ENCODE measurements around the gene NEU2. TPM values are rescaled to one million over a fixed set of nuclear protein-coding genes. Genes with fewer than 3 reads are reported as not detected.

The NEU2 gene
- total and polyA plus RNA-seq, 4 donors: not detected

GRCh38 chr2:233036162-233036838 lies 3.8 kb downstream of the NEU2 start:
- Histone ChIP-seq H3K9ac (ENCODE audit: low read depth in 1 of 2, low read length in 2 of 2) (no peak overlapping the region), H3K36me3 (ENCODE audit: control insufficient read depth in 4 of 4, insufficient read depth in 3 of 4, low read depth in 1 of 4, low read length in 3 of 4) (no peaks in the 10 kb centered on the region), H3K4me1 (ENCODE audit: control insufficient read depth in 4 of 4, insufficient read depth in 4 of 4, low read length in 3 of 4) (no peaks in the 10 kb centered on the region), H3K4me3 (ENCODE audit: low read depth in 1 of 3, low read length in 3 of 3) (no peak overlapping the region), H3K9me3 (ENCODE audit: control insufficient read depth in 4 of 4, low read length in 3 of 4) (no peaks in the 10 kb centered on the region), H3K27ac (ENCODE audit: low read depth in 1 of 2, low read length in 2 of 2) (no peak overlapping the region), H3K27me3 (ENCODE audit: control insufficient read depth in 4 of 4, insufficient read depth in 4 of 4, low read length in 3 of 4) (no peaks in the 10 kb centered on the region)
- WGBS: 95% methylated on average over 12 of the region's 12 CpGs
- no peak for TF ChIP-seq FOXA2 (IDR thresholded peaks at IDR 0.05)
- TF ChIP-seq SP1 (IDR thresholded peaks at IDR 0.05): no peak
- TF ChIP-seq HNF4A (conservative IDR thresholded peaks at IDR 0.05): no peak
- TF ChIP-seq FOXA1 (IDR thresholded peaks at IDR 0.05): no peak
- no peak for TF ChIP-seq RAD21 (IDR thresholded peaks at IDR 0.05)
- TF ChIP-seq, protein P1, sequence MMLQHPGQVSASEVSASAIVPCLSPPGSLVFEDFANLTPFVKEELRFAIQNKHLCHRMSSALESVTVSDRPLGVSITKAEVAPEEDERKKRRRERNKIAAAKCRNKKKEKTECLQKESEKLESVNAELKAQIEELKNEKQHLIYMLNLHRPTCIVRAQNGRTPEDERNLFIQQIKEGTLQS (IDR thresholded peaks at IDR 0.05): no peak
- no peak for DNase-seq (ENCODE audit: low spot score)

GRCh38 chr2:233037078-233037477 lies 4.6 kb downstream of the NEU2 start:
- Histone ChIP-seq H3K4me1 (ENCODE audit: control insufficient read depth in 4 of 4, insufficient read depth in 4 of 4, low read length in 3 of 4) (no peaks in the 10 kb centered on the region), H3K4me3 (ENCODE audit: low read depth in 1 of 3, low read length in 3 of 3) (no peak overlapping the region), H3K36me3 (ENCODE audit: control insufficient read depth in 4 of 4, insufficient read depth in 3 of 4, low read depth in 1 of 4, low read length in 3 of 4) (no peaks in the 10 kb centered on the region), H3K27ac (ENCODE audit: low read depth in 1 of 2, low read length in 2 of 2) (no peak overlapping the region), H3K27me3 (ENCODE audit: control insufficient read depth in 4 of 4, insufficient read depth in 4 of 4, low read length in 3 of 4) (no peaks in the 10 kb centered on the region), H3K9ac (ENCODE audit: low read depth in 1 of 2, low read length in 2 of 2) (no peak overlapping the region), H3K9me3 (ENCODE audit: control insufficient read depth in 4 of 4, low read length in 3 of 4) (no peaks in the 10 kb centered on the region)
- DNase-seq (ENCODE audit: low spot score): no peak
- 87% methylated on average over 2 of the region's 2 CpGs for whole genome bisulfite sequencing
- TF ChIP-seq RXRA (IDR thresholded peaks at IDR 0.05) (no peak), JUND (IDR thresholded peaks at IDR 0.05) (no peak), FOXA1 (IDR thresholded peaks at IDR 0.05) (no peak), EGR1 (IDR thresholded peaks at IDR 0.05; ENCODE audit: low read depth in 2 of 2) (no peak), TAF1 (conservative IDR thresholded peaks at IDR 0.05) (no peak), HNF4G (IDR thresholded peaks at IDR 0.05) (no peak), GABPA (IDR thresholded peaks at IDR 0.05 in 1 of 2, conservative IDR thresholded peaks at IDR 0.05 in 1 of 2) (no peak), NR2F2 (IDR thresholded peaks at IDR 0.05) (no peak), HNF4A (conservative IDR thresholded peaks at IDR 0.05) (no peak)
- TF ChIP-seq, protein P1 (IDR thresholded peaks at IDR 0.05): no peak

- DNase-seq (ENCODE audit: low spot score): no peak
- no peaks in the 10 kb centered on the region for H3K36me3 ChIP-seq (ENCODE audit: control insufficient read depth in 4 of 4, insufficient read depth in 3 of 4, low read depth in 1 of 4, low read length in 3 of 4)
- H3K27me3 ChIP-seq (ENCODE audit: control insufficient read depth in 4 of 4, insufficient read depth in 4 of 4, low read length in 3 of 4): no peaks in the 10 kb centered on the region
- no peak overlapping the region for H3K9ac ChIP-seq (ENCODE audit: low read depth in 1 of 2, low read length in 2 of 2)
- H3K27ac ChIP-seq (ENCODE audit: low read depth in 1 of 2, low read length in 2 of 2): no peak overlapping the region
- H3K9me3 ChIP-seq (ENCODE audit: control insufficient read depth in 4 of 4, low read length in 3 of 4): no peaks in the 10 kb centered on the region
- no peak overlapping the region for H3K4me3 ChIP-seq (ENCODE audit: low read depth in 1 of 3, low read length in 3 of 3)
- WGBS: 69% methylated on average over 8 of the region's 8 CpGs
- peaks cover 0 to 5% (median 4%) of the 10 kb centered on the region in 4 donors for H3K4me1 ChIP-seq (ENCODE audit: control insufficient read depth in 4 of 4, insufficient read depth in 4 of 4, low read length in 3 of 4)
- TF ChIP-seq TAF1 (conservative IDR thresholded peaks at IDR 0.05) (no peak), FOXA1 (IDR thresholded peaks at IDR 0.05) (no peak), RXRA (IDR thresholded peaks at IDR 0.05) (no peak), NR2F2 (IDR thresholded peaks at IDR 0.05) (no peak), SP1 (IDR thresholded peaks at IDR 0.05) (no peak), YY1 (IDR thresholded peaks at IDR 0.05) (no peak), GABPA (IDR thresholded peaks at IDR 0.05 in 1 of 2, conservative IDR thresholded peaks at IDR 0.05 in 1 of 2) (no peak), EGR1 (IDR thresholded peaks at IDR 0.05; ENCODE audit: low read depth in 2 of 2) (no peak), CTCF (IDR thresholded peaks at IDR 0.05; ENCODE audit: low read depth, low read length, missing input control) (no peak), JUND (IDR thresholded peaks at IDR 0.05) (no peak), RAD21 (IDR thresholded peaks at IDR 0.05) (no peak), FOXA2 (IDR thresholded peaks at IDR 0.05) (no peak), HNF4G (IDR thresholded peaks at IDR 0.05) (no peak)
- TF ChIP-seq, protein P2, sequence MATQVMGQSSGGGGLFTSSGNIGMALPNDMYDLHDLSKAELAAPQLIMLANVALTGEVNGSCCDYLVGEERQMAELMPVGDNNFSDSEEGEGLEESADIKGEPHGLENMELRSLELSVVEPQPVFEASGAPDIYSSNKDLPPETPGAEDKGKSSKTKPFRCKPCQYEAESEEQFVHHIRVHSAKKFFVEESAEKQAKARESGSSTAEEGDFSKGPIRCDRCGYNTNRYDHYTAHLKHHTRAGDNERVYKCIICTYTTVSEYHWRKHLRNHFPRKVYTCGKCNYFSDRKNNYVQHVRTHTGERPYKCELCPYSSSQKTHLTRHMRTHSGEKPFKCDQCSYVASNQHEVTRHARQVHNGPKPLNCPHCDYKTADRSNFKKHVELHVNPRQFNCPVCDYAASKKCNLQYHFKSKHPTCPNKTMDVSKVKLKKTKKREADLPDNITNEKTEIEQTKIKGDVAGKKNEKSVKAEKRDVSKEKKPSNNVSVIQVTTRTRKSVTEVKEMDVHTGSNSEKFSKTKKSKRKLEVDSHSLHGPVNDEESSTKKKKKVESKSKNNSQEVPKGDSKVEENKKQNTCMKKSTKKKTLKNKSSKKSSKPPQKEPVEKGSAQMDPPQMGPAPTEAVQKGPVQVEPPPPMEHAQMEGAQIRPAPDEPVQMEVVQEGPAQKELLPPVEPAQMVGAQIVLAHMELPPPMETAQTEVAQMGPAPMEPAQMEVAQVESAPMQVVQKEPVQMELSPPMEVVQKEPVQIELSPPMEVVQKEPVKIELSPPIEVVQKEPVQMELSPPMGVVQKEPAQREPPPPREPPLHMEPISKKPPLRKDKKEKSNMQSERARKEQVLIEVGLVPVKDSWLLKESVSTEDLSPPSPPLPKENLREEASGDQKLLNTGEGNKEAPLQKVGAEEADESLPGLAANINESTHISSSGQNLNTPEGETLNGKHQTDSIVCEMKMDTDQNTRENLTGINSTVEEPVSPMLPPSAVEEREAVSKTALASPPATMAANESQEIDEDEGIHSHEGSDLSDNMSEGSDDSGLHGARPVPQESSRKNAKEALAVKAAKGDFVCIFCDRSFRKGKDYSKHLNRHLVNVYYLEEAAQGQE (IDR thresholded peaks at IDR 0.05): no peak
- TF ChIP-seq, protein P3, sequence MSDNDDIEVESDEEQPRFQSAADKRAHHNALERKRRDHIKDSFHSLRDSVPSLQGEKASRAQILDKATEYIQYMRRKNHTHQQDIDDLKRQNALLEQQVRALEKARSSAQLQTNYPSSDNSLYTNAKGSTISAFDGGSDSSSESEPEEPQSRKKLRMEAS (IDR thresholded peaks at IDR 0.05): no peak
- TF ChIP-seq, protein P1 (IDR thresholded peaks at IDR 0.05): no peak
Observed at GRCh38 chr2:233039212-233039845, 6.9 kb downstream of the NEU2 start.
